Measurements from ENCODE around the gene C6orf15.
"Not testable (repeated sequence)": the region's sequence is repeated elsewhere in the genome, so short reads cannot be mapped to it uniquely, and the experiment has no call there.

The C6orf15 gene

GRCh38 chr6:31098449-31098938 lies 13.9 kb downstream of the C6orf15 start:
- no peak for DNase-seq

- no peak for DNase-seq
Measured at GRCh38 chr6:31096656-31097055, 15.7 kb downstream of the C6orf15 start.

- no peak for DNase-seq
Measured at GRCh38 chr6:31096215-31096614, 16.2 kb downstream of the C6orf15 start.

GRCh38 chr6:31094389-31094881 lies 17.9 kb downstream of the C6orf15 start:
- DNase-seq, result peak; percentile 23

- DNase-seq, result no peak
Measured at GRCh38 chr6:31092769-31093505, 19.4 kb downstream of the C6orf15 start.

- DNase-seq, result no peak
Measured at GRCh38 chr6:31092238-31092637, 20.1 kb downstream of the C6orf15 start.

- DNase-seq, result no peak
Measured at GRCh38 chr6:31091680-31092079, 20.7 kb downstream of the C6orf15 start.

- no peak for DNase-seq
Measured at GRCh38 chr6:31090973-31091364, 21.4 kb downstream of the C6orf15 start.

GRCh38 chr6:31090275-31090972 lies 22.0 kb downstream of the C6orf15 start:
- no peak for DNase-seq

- peak; percentile 94 for DNase-seq
Measured at GRCh38 chr6:31087494-31088089, 24.8 kb downstream of the C6orf15 start.

- no peak for DNase-seq
Measured at GRCh38 chr6:31086788-31087440, 25.5 kb downstream of the C6orf15 start.

- DNase-seq, result peak; percentile 67
Measured at GRCh38 chr6:31083742-31084354, 28.5 kb downstream of the C6orf15 start.

- DNase-seq, result no peak
Measured at GRCh38 chr6:31081872-31082271, 30.5 kb downstream of the C6orf15 start.

- DNase-seq, result peak; percentile 79
Measured at GRCh38 chr6:31079656-31080261, 32.6 kb downstream of the C6orf15 start.

GRCh38 chr6:31076611-31077010 lies 35.8 kb downstream of the C6orf15 start:
- no peak for DNase-seq

GRCh38 chr6:31075528-31075927 lies 36.8 kb downstream of the C6orf15 start:
- DNase-seq, result no peak

- no peak for DNase-seq
Measured at GRCh38 chr6:31074401-31074800, 38.0 kb downstream of the C6orf15 start.

- no peak for DNase-seq
Measured at GRCh38 chr6:31070711-31071197, 41.6 kb downstream of the C6orf15 start.

- DNase-seq, result peak; percentile 81
Measured at GRCh38 chr6:31068669-31069340, 43.6 kb downstream of the C6orf15 start.

GRCh38 chr6:31067891-31068668 lies 44.3 kb downstream of the C6orf15 start:
- not testable (repeated sequence) for DNase-seq

GRCh38 chr6:31067028-31067427 lies 45.3 kb downstream of the C6orf15 start:
- DNase-seq, result not testable (repeated sequence)

Measured in activated CD4-positive, alpha-beta T cell treated with anti-CD3 and anti-CD28 coated beads for 48 hours (primary cell).